ENCODE measurements around the gene ZNF331. TPM values are rescaled to one million over a fixed set of nuclear protein-coding genes. Genes with fewer than 3 reads are reported as not detected.

The ZNF331 gene
- total and polyA plus RNA-seq, 2 of the 8 experiments (the other 6 are each of a cell fraction or from before 2014, with no cell fraction given): 30.0 to 44.1 TPM

DNA sequence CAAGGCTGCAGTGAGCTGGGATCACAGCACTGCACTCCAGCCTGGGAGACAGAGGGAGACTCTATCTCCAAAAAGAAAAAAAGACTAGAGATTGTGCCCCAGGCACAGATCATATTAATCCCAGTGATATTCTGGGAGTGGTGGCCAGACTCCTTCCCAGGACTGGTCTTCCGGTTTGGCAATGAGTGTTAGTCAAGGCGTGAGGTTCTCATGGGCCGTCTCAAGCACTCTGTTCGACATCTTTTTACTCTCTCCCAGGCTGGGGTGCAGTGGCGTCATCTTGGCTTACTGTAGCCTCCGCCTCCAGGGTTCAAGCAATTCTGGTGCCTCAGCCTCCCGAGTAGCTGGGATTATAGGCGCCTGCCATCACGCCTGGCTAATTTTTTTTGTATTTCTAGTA is 88.5 kb downstream of the ZNF331 start:
- Histone ChIP-seq H3K4me2 (ENCODE audit: insufficient read depth in 1 of 2, low read depth in 2 of 2, low read length in 2 of 2) (no peak overlapping the region), H3K4me1 (replicated peaks in 1 of 4; ENCODE audit: control insufficient read depth in 3 of 4, insufficient read depth in 4 of 4, low read length in 3 of 4) (no peaks in the 10 kb centered on the region; a peak in 1 of 7 replicates), H4K20me1 (replicated peaks in 1 of 2; ENCODE audit: control insufficient read depth in 1 of 2, insufficient read depth in 2 of 2, low read length in 2 of 2) (no peaks in the 10 kb centered on the region), H3K27me3 (replicated peaks in 1 of 4; ENCODE audit: control insufficient read depth in 3 of 4, extremely low read depth in 1 of 4, insufficient read depth in 3 of 4, low read length in 3 of 4) (no peaks in the 10 kb centered on the region), H3K4me3 (ENCODE audit: extremely low read depth in 1 of 4, insufficient read depth in 2 of 4, low read depth in 3 of 4, low read length in 4 of 4) (no peak overlapping the region), H2BK12ac (ENCODE audit: low read depth, low read length) (0 out of 2 replicates have a peak overlapping the region, but pooled peaks have one; percentile 43), H4K8ac (ENCODE audit: extremely low read depth, insufficient read depth, low read length) (no peak overlapping the region; the same call in 1 of the 2 replicates), H4K91ac (replicated peaks; ENCODE audit: insufficient read length, low read length) (no peak overlapping the region), H3K27ac (ENCODE audit: low read depth, low read length) (no peak overlapping the region), H3K79me1 (ENCODE audit: low read depth, low read length) (no peaks in the 10 kb centered on the region), H2AK5ac (ENCODE audit: low read depth, low read length) (no peak overlapping the region), H3K4ac (replicated peaks; ENCODE audit: insufficient read length, low read depth, low read length) (no peak overlapping the region), H3K9me3 (ENCODE audit: insufficient read depth in 2 of 2, low read depth in 1 of 2, low read length in 1 of 2) (no peaks in the 10 kb centered on the region), H3K56ac (replicated peaks; ENCODE audit: insufficient read length, low read depth, low read length) (no peak overlapping the region), H3K14ac (ENCODE audit: insufficient read length) (no peak overlapping the region), H3K79me2 (ENCODE audit: control insufficient read depth in 1 of 2, insufficient read depth in 2 of 2, low read length in 2 of 2) (no peaks in the 10 kb centered on the region), H4K5ac (ENCODE audit: insufficient read length, low read depth, low read length) (no peak overlapping the region), H2BK120ac (replicated peaks; ENCODE audit: low read depth, low read length) (no peak overlapping the region), H3K18ac (ENCODE audit: extremely low read depth, low read length) (no peak overlapping the region), H2BK20ac (ENCODE audit: low read length) (no peak overlapping the region), H2BK5ac (ENCODE audit: low read depth, low read length) (no peak overlapping the region), H3K23me2 (ENCODE audit: low read depth, low read length) (no peaks in the 10 kb centered on the region), H2AFZ (ENCODE audit: low read length) (no peak overlapping the region), H3K36me3 (ENCODE audit: control insufficient read depth in 2 of 4, insufficient read depth in 4 of 4, low read length in 3 of 4) (no peaks in the 10 kb centered on the region), H2BK15ac (ENCODE audit: low read length) (no peak overlapping the region), H3K9ac (replicated peaks in 1 of 4; ENCODE audit: extremely low read depth in 1 of 4, low read depth in 3 of 4, low read length in 3 of 4) (no peak overlapping the region), H3K23ac (ENCODE audit: insufficient read length) (no peak overlapping the region)
- ChIA-PET POLR2A (ENCODE audit: partially characterized antibody) (no interaction called here), CTCF (ENCODE audit: partially characterized antibody) (interaction anchor here (1.0 kb wide), 1 partner anchor 12 kb away, joined by 3 read pairs; no protein-coding TSS in a partner anchor)
- DNase-seq (ENCODE audit: low read depth in 1 of 2, low spot score in 2 of 2) (no peak), FAIRE-seq (no peak)
- 95% methylated on average over 9 of the region's 9 CpGs; no CpG with 5 or more reads in 1 of the 2 experiments for WGBS, 2 experiments (ENCODE audit: extremely low coverage in 1 of 2, insufficient coverage in 1 of 2, insufficient read length in 1 of 2, insufficient replicate concordance in 2 of 2, low coverage in 1 of 2, low lambda C conversion rate in 2 of 2, missing lambda C conversion rate in 1 of 2)
- TF ChIP-seq BACH1 (IDR thresholded peaks at IDR 0.05; ENCODE audit: low read length) (no peak), CBX5 (IDR thresholded peaks at IDR 0.05; ENCODE audit: low read depth, low read length) (no peak), BRCA1 (IDR thresholded peaks at IDR 0.05; ENCODE audit: low read depth, low read length) (no peak), POU5F1 (IDR thresholded peaks at IDR 0.05; ENCODE audit: low read depth, low read length) (no peak)
- TF ChIP-seq, protein P1, sequence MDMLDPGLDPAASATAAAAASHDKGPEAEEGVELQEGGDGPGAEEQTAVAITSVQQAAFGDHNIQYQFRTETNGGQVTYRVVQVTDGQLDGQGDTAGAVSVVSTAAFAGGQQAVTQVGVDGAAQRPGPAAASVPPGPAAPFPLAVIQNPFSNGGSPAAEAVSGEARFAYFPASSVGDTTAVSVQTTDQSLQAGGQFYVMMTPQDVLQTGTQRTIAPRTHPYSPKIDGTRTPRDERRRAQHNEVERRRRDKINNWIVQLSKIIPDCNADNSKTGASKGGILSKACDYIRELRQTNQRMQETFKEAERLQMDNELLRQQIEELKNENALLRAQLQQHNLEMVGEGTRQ (IDR thresholded peaks at IDR 0.05; ENCODE audit: low read length): no peak

All from H1 (cell line).